GM12891 (cell line): ENCODE results near the gene PROSER3.
A peak's percentile ranks its signal among the peaks of the same experiment; 100 is the strongest.

Experiments used
- DNase-seq: peaks from one replicate; pipeline ENCODE4 v3.0.0; 2011; ENCODE audit warnings: low spot score; ENCODE audit not compliant: insufficient read length
- FAIRE-seq: peaks from 2 replicates; lab custom pipeline; 2011; peaks lifted over from hg19 to GRCh38; lab: Jason Lieb, UNC
- PAX5 ChIP-seq: IDR thresholded peaks from 2 replicates; pipeline ENCODE4 v1.6.1; 2011; ENCODE audit warnings: low read length, moderate library complexity, mild to moderate bottlenecking; ENCODE audit not compliant: insufficient read depth, severe bottlenecking
- POLR2A ChIP-seq: IDR thresholded peaks from 2 replicates; pipeline ENCODE4 v1.6.1; 2011; ENCODE audit warnings: low read depth, low read length, control low read depth
- POLR2AphosphoS5 ChIP-seq: IDR thresholded peaks from 2 replicates; pipeline ENCODE4 v1.6.1; 2011; ENCODE audit warnings: low read depth, low read length, control low read depth
- POU2F2 ChIP-seq: IDR thresholded peaks from 2 replicates; pipeline ENCODE4 v1.6.1; 2011; ENCODE audit warnings: low read depth, mild to moderate bottlenecking, control low read depth, low read length, moderate library complexity
- SPI1 ChIP-seq: IDR thresholded peaks from 2 replicates; pipeline ENCODE4 v1.6.1; 2011; ENCODE audit warnings: low read depth, low read length, control low read depth
- TAF1 ChIP-seq: IDR thresholded peaks from 2 replicates; pipeline ENCODE4 v1.6.1; 2011; ENCODE audit warnings: low read depth, low read length, control low read depth

The PROSER3 gene

GRCh38 chr19:35727956-35728706, 29.8 kb upstream of the PROSER3 start:
- no peak for TF ChIP-seq POLR2A
- no peak for TF ChIP-seq POU2F2
- no peak for FAIRE-seq

GRCh38 chr19:35729021-35729420, 29.0 kb upstream of the PROSER3 start:
- DNase-seq, result no peak
- no peak for FAIRE-seq
- TF ChIP-seq POU2F2 (no peak), PAX5 (no peak), POLR2A (no peak), TAF1 (no peak), POLR2AphosphoS5 (no peak), SPI1 (no peak)

More at GRCh38 chr19:35727956-35728706, 29.8 kb upstream of the PROSER3 start:
- no peak for DNase-seq

GRCh38 chr19:35729763-35730162, 28.2 kb upstream of the PROSER3 start:
- TF ChIP-seq POLR2A (no peak), POLR2AphosphoS5 (no peak), PAX5 (no peak), POU2F2 (no peak), SPI1 (no peak), TAF1 (no peak)
- no peak for FAIRE-seq

GRCh38 chr19:35730326-35730725, 27.6 kb upstream of the PROSER3 start:
- TF ChIP-seq POLR2A, result no peak
- TF ChIP-seq SPI1, result no peak
- TF ChIP-seq POU2F2, result no peak
- no peak for TF ChIP-seq PAX5
- no peak for TF ChIP-seq TAF1
- TF ChIP-seq POLR2AphosphoS5, result no peak
- DNase-seq (no peak), FAIRE-seq (no peak)

More at GRCh38 chr19:35729763-35730162, 28.2 kb upstream of the PROSER3 start:
- no peak for DNase-seq

- TF ChIP-seq PAX5, result no peak
- no peak for TF ChIP-seq TAF1
- TF ChIP-seq POLR2AphosphoS5, result no peak
- no peak for TF ChIP-seq SPI1
- FAIRE-seq (no peak), DNase-seq (no peak)
Observed at GRCh38 chr19:35731353-35731752, 26.6 kb upstream of the PROSER3 start.

- FAIRE-seq, result no peak
- no peak for TF ChIP-seq POU2F2
- no peak for TF ChIP-seq SPI1
- no peak for TF ChIP-seq PAX5
- TF ChIP-seq POLR2A, result no peak
- no peak for TF ChIP-seq POLR2AphosphoS5
- TF ChIP-seq TAF1, result no peak
Observed at GRCh38 chr19:35731779-35732405, 26.1 kb upstream of the PROSER3 start.

GRCh38 chr19:35732540-35733179, 25.3 kb upstream of the PROSER3 start:
- FAIRE-seq, result no peak
- DNase-seq, result no peak
- TF ChIP-seq TAF1 (no peak), POLR2A (no peak), POU2F2 (no peak), POLR2AphosphoS5 (no peak), SPI1 (no peak), PAX5 (no peak)

More at GRCh38 chr19:35731779-35732405, 26.1 kb upstream of the PROSER3 start:
- no peak for DNase-seq

- FAIRE-seq (no peak), DNase-seq (no peak)
- no peak for TF ChIP-seq POLR2AphosphoS5
- no peak for TF ChIP-seq TAF1
- no peak for TF ChIP-seq POU2F2
- no peak for TF ChIP-seq PAX5
- TF ChIP-seq SPI1, result no peak
- TF ChIP-seq POLR2A, result no peak
Observed at GRCh38 chr19:35733180-35734125, 24.5 kb upstream of the PROSER3 start.

GRCh38 chr19:35734273-35734672, 23.7 kb upstream of the PROSER3 start:
- DNase-seq, result no peak
- TF ChIP-seq SPI1, result no peak
- TF ChIP-seq TAF1, result no peak
- TF ChIP-seq POLR2AphosphoS5, result 0 out of 2 replicates have a peak, but pooled peaks have one; percentile 41
- FAIRE-seq, result no peak

- FAIRE-seq, result no peak
- DNase-seq, result no peak
Observed at GRCh38 chr19:35734889-35735288, 23.1 kb upstream of the PROSER3 start.

More at GRCh38 chr19:35734889-35735288, 23.1 kb upstream of the PROSER3 start:
- no peak for TF ChIP-seq POLR2A
